Prostate gland (tissue), 2 donors: Measurements from ENCODE around the gene PAGE2B. TPM values are rescaled to one million over a fixed set of nuclear protein-coding genes. Genes with fewer than 3 reads are reported as not detected.

ENCODE experiments used
- DNase-seq: peaks from one replicate; pipeline ENCODE4 v3.0.0-alpha.2; 2019; ENCODE audit warnings: low spot score
- H3K27ac ChIP-seq, 2 donors: fragments of 200-600 bp; sonication (generic); 2 replicates each; pipeline ENCODE4 v1.5.1; 2017 to 2019
- H3K27me3 ChIP-seq: fragments of 200-600 bp; sonication (generic); replicated peaks from 2 replicates; pipeline ENCODE4 v1.5.1; 2019; ENCODE audit not compliant: insufficient read depth
- H3K36me3 ChIP-seq, 2 donors: fragments of 200-600 bp; sonication (generic); 1 replicate in 1 of 2; 2 replicates in 1 of 2; pipeline versions ENCODE4 v1.5.1 to v1.8.1; 2017 to 2019
- H3K4me1 ChIP-seq: fragments of 200-600 bp; sonication (generic); replicated peaks from 2 replicates; pipeline ENCODE4 v1.5.1; 2019
- H3K4me3 ChIP-seq, 2 donors: fragments of 200-600 bp; sonication (generic); 2 replicates each; pipeline ENCODE4 v1.5.1; 2017 to 2019
- H3K9me3 ChIP-seq: fragments of 200-600 bp; sonication (generic); 2 replicates; pipeline ENCODE4 v1.5.1; 2017
- POLR2A ChIP-seq: fragments of 450-650 bp; IDR thresholded peaks from one replicate; pipeline ENCODE4 v1.6.1; 2016; ENCODE audit warnings: antibody characterized with exemption, mild to moderate bottlenecking
- POLR2AphosphoS5 ChIP-seq: sonication (generic); formaldehyde crosslinking; IDR thresholded peaks from one replicate; pipeline ENCODE4 v1.6.1; 2017; ENCODE audit warnings: antibody characterized with exemption
- WGBS: methylation state at CpG from one replicate; pipeline ENCODE4 v1.1.5; 2018; 5-methylcytosine and 5-hydroxymethylcytosine counted together
- intact Hi-C: fragments of 100-400 bp; cut with DNase I; formaldehyde crosslinking; loops from one replicate; pipeline ENCODE4 v1.14.2; 2022
- total RNA-seq, 2 donors: library from RNA; depleted of rRNA; stranded (reverse); fragments of >200 nt; gene quantifications; one replicate each; pipeline ENCODE4 v1.1.0, GENCODE V29; 2016
- TF ChIP-seq, protein P1 (sequence below), 4 experiments: fragments of 200-600 bp in 2 of 4; fragments of 450-650 bp in 2 of 4; sonication (generic) in 2 of 4; IDR thresholded peaks; 1 replicate in 3 of 4; 2 replicates in 1 of 4; pipeline ENCODE4 v1.5.1; 2016 to 2019; ENCODE audit warnings: antibody characterized with exemption in 4 of 4, mild to moderate bottlenecking in 2 of 4, moderate library complexity in 2 of 4

Gene PAGE2B, protein sequence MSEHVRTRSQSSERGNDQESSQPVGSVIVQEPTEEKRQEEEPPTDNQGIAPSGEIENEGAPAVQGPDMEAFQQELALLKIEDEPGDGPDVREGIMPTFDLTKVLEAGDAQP
- total RNA-seq, result 10 to 100 TPM in 1 of 2 donors, not detected in 1; 17.3 TPM

- Histone ChIP-seq H3K27ac (no peak within 1 kb of the TSS), H3K36me3 (no peaks in the 10 kb centered on the region), H3K4me1 (no peaks in the 10 kb centered on the region), H3K9me3 (no peaks in the 10 kb centered on the region), H3K4me3 (no peak within 1 kb of the TSS), H3K27me3 (no peaks in the 10 kb centered on the region)
- no peak for DNase-seq
- TF ChIP-seq, protein P1, sequence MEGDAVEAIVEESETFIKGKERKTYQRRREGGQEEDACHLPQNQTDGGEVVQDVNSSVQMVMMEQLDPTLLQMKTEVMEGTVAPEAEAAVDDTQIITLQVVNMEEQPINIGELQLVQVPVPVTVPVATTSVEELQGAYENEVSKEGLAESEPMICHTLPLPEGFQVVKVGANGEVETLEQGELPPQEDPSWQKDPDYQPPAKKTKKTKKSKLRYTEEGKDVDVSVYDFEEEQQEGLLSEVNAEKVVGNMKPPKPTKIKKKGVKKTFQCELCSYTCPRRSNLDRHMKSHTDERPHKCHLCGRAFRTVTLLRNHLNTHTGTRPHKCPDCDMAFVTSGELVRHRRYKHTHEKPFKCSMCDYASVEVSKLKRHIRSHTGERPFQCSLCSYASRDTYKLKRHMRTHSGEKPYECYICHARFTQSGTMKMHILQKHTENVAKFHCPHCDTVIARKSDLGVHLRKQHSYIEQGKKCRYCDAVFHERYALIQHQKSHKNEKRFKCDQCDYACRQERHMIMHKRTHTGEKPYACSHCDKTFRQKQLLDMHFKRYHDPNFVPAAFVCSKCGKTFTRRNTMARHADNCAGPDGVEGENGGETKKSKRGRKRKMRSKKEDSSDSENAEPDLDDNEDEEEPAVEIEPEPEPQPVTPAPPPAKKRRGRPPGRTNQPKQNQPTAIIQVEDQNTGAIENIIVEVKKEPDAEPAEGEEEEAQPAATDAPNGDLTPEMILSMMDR (IDR thresholded peaks at IDR 0.05), result no peak
- TF ChIP-seq POLR2AphosphoS5 (no peak), POLR2A (no peak)
- WGBS, result 96% methylated on average over 36 of the region's 36 CpGs
- intact Hi-C loops, result no loop called here
Observed at GRCh38 chrX:55074851-55075467, at the start of gene PAGE2B. PAGE2B (plus strand) TSS chrX:55075030; CDS start chrX:55076042, 1,012 bp downstream.

GRCh38 chrX:55026143-55026542 lies 48.7 kb upstream of the PAGE2B start:
- TF ChIP-seq POLR2AphosphoS5, result no peak
- TF ChIP-seq POLR2A, result no peak
- intact Hi-C loops, result no loop called here
- H3K9me3 ChIP-seq, result no peaks in the 10 kb centered on the region
- H3K27ac ChIP-seq, result no peak overlapping the region
- H3K27me3 ChIP-seq, result no peaks in the 10 kb centered on the region
- no peaks in the 10 kb centered on the region for H3K4me1 ChIP-seq
- H3K4me3 ChIP-seq, result no peak overlapping the region
- no peaks in the 10 kb centered on the region for H3K36me3 ChIP-seq
- no peak for DNase-seq

DNA sequence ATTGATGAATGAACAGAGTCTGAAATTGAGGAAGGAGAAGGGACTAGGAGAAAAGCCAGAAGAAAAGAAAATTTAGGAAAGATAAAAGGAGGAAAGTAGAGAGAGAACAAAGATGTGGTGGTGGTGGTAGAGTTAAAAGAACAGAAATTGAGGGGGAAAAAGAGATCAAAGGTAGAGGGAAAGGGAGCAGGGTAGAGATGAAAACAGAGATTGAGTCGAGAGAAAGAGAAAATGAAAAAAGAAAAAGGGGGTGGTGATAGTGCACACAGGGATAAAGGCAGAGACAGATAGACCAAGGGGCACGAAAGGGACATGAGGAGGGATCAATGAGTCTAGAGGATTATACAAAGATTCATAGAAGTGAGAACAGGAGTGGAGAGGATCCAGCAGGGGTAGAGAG lies 48.0 kb upstream of the PAGE2B start:
- Histone ChIP-seq H3K36me3 (no peaks in the 10 kb centered on the region), H3K4me3 (no peak overlapping the region), H3K4me1 (no peaks in the 10 kb centered on the region), H3K9me3 (no peaks in the 10 kb centered on the region), H3K27ac (no peak overlapping the region), H3K27me3 (no peaks in the 10 kb centered on the region)
- TF ChIP-seq POLR2AphosphoS5 (no peak), POLR2A (no peak)
- TF ChIP-seq, protein P1 (IDR thresholded peaks at IDR 0.05), result no peak
- intact Hi-C loops, result no loop called here
- 66% methylated on average over 2 of the region's 2 CpGs for WGBS
- DNase-seq, result no peak

- Histone ChIP-seq H3K36me3 (no peaks in the 10 kb centered on the region), H3K27ac (no peak overlapping the region), H3K27me3 (no peaks in the 10 kb centered on the region), H3K4me1 (no peaks in the 10 kb centered on the region), H3K9me3 (no peaks in the 10 kb centered on the region), H3K4me3 (no peak overlapping the region)
- intact Hi-C loops, result no loop called here
- whole genome bisulfite sequencing, result 86% methylated on average over 4 of the region's 4 CpGs
- DNase-seq, result no peak
- TF ChIP-seq POLR2A, result no peak
- TF ChIP-seq, protein P1 (IDR thresholded peaks at IDR 0.05), result no peak
- TF ChIP-seq POLR2AphosphoS5, result no peak
Observed at GRCh38 chrX:55028040-55028439, 46.8 kb upstream of the PAGE2B start.

DNA sequence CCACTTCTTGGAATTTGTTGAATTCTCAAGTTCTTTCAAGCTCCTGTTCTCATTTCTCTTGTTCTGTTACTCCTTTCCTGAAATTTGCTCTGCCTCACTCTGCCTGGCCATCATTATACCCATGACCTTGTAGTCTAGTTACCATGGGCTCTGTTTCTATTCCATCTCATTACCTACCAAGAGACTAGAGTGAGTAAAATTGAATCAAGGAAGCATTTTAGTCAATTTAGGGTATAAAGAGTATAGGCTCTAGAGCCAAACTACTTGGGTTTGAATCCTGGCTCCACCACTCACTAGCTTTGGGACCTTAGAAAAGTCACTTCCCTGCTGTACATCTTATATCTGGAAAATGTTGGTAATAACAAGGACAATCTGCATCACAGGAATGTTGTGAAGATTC lies 46.2 kb upstream of the PAGE2B start:
- H3K4me3 ChIP-seq, result no peak overlapping the region
- intact Hi-C loops, result no loop called here
- H3K36me3 ChIP-seq, result no peaks in the 10 kb centered on the region
- DNase-seq, result no peak
- H3K9me3 ChIP-seq, result no peaks in the 10 kb centered on the region
- no peaks in the 10 kb centered on the region for H3K4me1 ChIP-seq
- H3K27ac ChIP-seq, result no peak overlapping the region
- H3K27me3 ChIP-seq, result no peaks in the 10 kb centered on the region
- TF ChIP-seq POLR2AphosphoS5 (no peak), POLR2A (no peak)
- TF ChIP-seq, protein P1 (IDR thresholded peaks at IDR 0.05), result no peak
